ENCODE data around the gene LIMK2.

LIMK2 gene

GRCh38 chr22:31327806-31328543, 115.9 kb downstream of the LIMK2 start:
- no peak for TF ChIP-seq CTCF (conservative IDR thresholded peaks at IDR 0.05; ENCODE audit: control insufficient read depth, insufficient read depth, low read depth, low read length)
- no peak overlapping the region for H3K4me3 ChIP-seq (ENCODE audit: control insufficient read depth, low read depth, low read length)
- DNase-seq (ENCODE audit: low read depth): no peak

- no peak for DNase-seq (ENCODE audit: low read depth)
- no peak overlapping the region for H3K4me3 ChIP-seq (ENCODE audit: control insufficient read depth, low read depth, low read length)
- TF ChIP-seq CTCF (conservative IDR thresholded peaks at IDR 0.05; ENCODE audit: control insufficient read depth, insufficient read depth, low read depth, low read length): no peak
Measured at GRCh38 chr22:31328544-31328960, 116.5 kb downstream of the LIMK2 start.

- no peak for DNase-seq (ENCODE audit: low read depth)
- no peak overlapping the region for H3K4me3 ChIP-seq (ENCODE audit: control insufficient read depth, low read depth, low read length)
Measured at GRCh38 chr22:31329029-31329428, 116.9 kb downstream of the LIMK2 start.

More at GRCh38 chr22:31329029-31329428, 116.9 kb downstream of the LIMK2 start:
- no peak for TF ChIP-seq CTCF (conservative IDR thresholded peaks at IDR 0.05; ENCODE audit: control insufficient read depth, insufficient read depth, low read depth, low read length)

Data from fibroblast of mammary gland (primary cell).